Measurements from ENCODE around the gene TMEM184C.

TMEM184C gene

DNA sequence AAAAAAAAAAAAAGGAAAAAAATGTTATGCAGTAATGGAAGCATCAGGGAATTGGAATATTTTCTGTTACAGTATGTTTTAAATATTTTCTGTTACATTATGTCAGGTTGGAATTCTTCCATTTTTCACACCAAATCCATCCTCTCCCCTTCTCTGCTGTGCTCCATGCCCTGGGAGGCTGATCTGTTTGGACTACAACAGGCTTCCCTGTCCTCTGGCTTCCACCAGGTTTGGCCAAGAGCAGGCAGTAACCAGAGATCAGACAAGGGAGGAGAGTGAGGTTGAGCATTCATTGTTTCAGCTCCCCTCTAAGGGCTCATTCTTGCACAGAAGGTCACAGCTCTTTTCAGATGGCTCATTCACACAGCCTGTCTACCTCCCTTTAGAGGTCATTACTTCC lies 11.7 kb upstream of the TMEM184C start:
- DNase-seq = no peak

DNA sequence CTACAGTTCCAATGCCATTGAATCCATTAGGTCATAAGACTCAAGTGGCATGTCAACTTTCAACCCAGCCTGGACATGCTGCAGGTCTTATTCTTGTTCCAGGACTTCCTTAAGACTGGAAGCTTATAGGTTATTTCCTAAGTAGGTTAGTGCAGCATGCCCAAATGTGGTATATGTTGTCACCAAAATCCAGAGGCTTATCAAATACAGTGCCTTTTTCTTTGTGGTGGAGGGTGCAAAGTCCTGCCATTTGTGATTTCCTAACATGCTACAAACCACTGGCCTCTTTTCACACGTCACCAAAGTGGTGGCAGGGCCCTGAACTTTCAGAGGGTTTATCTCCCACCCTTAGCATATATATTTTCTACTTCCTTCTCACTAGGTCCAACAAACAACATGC lies 9.7 kb upstream of the TMEM184C start:
- no peak for DNase-seq

DNA sequence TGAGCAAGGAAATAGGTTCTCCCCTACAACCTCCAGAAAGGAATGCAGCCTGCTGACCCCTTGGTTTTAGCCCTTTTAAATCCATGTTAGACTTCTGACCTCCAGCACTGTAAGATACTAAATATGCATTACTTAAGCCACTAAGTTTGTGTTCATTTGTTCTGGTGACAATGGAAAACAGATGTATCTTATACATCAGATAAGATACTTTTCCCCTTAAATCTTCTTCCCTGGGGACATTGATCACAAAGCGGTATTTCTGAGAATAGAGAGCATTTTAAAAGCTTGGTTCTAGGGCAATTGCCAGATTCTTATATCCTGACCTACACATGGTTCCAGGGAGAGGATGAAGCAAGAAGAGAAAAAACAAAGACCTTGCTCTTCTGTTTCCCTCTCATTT lies 6.5 kb upstream of the TMEM184C start:
- no peak for DNase-seq

- DNase-seq = no peak
Measured at GRCh38 chr4:147616849-147617172, 386 bp upstream of the TMEM184C start.

DNA sequence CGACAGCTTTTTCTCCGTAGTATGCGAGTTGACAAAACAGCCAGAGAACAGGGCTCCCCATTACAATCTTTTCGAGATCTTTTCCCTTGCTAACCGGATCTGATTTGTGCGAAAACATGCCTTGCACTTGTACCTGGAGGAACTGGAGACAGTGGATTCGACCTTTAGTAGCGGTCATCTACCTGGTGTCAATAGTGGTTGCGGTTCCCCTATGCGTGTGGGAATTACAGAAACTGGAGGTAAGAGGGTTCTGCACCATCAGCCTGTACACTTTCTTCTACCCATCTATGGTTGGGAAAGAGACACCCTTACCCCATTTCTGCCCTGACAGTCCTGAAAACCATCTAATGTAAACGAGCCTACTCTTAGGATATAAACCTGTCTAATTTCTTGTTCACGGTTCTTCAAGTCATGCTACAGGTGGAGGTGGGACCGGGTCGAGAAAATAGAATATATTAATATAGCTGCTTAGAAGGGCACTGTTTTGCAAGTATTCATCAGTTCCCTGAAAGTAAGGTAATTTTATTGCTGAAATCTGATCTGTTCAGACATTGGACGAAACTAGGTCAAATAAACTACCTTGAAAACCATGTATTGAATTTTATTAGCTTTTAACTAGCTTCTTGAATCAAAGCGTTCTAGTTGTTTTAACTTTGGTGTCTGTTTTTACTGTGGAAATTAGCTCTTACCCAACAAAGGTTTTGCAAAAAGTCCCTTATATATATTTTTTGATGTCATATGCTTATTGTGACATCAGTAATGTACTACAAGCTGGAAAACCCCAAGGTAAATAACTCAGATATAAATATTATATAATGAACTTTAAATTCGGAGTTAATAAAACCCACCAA lies 869 bp downstream of the TMEM184C start:
- peak; percentile 3 for DNase-seq

- DNase-seq = no peak
Measured at GRCh38 chr4:147620315-147620714, 3.1 kb downstream of the TMEM184C start.

DNA sequence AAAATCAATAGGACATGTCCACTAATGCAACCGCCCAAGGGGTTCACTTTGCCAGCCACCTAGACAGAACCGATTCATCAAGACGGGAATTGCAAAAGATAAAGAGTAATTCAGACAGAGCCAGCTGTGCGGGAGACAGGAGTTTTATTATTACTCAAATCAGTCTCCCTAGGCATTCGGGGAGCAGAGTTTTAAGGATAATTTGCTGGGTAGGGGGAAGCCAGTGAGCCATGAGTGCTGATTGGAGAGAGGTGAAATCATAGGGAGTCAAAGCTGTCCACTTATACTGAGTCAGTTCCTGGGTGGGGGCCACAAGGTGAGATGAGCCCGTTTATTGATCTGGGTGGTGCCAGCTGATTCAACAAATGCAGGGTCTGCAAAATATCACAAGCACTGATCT lies 8.5 kb downstream of the TMEM184C start:
- no peak for DNase-seq

DNA sequence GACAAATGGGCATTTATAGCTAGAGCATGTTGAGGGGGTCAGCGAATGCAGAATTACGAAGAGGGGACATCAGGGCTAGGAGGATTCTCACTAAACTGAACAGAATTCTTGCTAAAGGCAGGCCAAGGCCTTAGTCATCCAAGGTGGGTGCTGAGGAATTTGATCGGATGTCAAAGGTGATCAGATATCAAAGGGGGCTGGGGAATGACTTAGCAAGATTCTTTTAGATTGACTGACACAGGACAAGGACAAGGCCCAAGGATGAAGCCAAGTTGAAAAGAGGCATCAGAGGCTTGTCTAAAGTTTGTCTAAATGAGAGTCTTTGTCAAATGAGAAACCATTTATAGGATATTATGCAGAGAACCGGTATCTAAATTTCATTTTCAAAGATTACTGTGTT lies 9.7 kb downstream of the TMEM184C start:
- DNase-seq = no peak

- DNase-seq = no peak
Measured at GRCh38 chr4:147628415-147628814, 11.2 kb downstream of the TMEM184C start.

DNA sequence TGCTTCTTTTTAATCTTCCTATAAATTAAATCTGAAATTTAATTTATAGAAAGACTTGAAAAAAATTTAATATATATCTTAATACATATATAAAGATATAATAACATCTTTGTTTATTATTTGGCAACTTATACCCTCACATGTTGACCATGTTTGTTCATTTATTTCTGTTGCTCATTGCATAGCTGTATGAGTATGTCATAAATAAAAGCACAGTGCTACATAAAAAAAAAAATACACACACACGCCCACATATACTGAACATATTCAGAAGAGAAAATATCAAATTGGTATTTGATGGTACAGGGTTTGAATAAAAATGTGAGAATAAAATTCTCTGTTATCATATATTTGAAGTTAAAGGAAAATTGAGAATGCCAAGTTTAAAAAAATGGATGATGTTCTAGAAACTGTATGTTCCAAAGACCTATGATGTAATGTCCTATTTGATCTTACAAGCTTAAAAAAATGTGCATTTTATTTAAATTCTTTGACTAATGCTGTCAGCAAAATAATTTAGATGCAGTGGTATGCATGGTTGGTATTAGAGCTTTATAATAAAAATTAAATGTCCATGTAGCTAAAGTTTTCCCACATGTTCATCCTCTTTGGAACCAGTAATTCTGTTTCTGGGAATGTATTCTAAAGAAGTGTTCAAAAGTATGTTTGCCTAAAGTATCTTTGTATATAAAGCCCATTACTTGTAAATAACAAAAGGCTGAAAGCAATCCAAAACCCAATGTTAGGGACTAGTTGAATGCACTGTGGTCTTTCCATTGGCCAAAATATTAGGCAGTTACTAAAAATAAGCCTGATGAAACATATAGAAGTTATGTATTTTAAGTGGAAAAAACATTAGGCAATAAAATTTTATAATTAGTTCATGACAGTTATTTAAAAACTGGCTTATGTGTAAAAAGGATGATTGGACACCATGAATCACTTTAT lies 12.9 kb downstream of the TMEM184C start:
- DNase-seq = no peak

DNA sequence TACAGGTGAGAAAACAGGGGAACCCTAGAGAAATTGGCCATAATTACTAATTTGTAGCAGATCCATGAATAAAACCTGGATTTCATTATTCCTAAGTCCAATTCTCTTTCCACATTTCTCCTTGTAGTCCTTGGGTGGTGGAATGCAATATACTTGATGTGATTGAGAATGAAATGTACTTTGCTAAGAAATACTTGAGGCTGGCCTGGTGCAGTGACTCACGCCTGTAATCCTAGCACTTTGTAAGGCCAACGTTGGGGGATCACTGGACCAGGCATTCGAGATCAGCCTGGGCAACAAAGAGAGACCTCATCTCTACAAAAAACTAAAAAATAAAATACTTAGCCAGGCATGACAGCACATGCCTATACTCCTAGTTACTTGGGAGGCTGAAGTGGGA lies 15.9 kb downstream of the TMEM184C start:
- no peak for DNase-seq

- DNase-seq = no peak
Measured at GRCh38 chr4:147633643-147634042, 16.4 kb downstream of the TMEM184C start.

- DNase-seq = no peak
Measured at GRCh38 chr4:147635348-147635747, 18.2 kb downstream of the TMEM184C start.

- DNase-seq = no peak
Measured at GRCh38 chr4:147638365-147638764, 21.2 kb downstream of the TMEM184C start.

DNA sequence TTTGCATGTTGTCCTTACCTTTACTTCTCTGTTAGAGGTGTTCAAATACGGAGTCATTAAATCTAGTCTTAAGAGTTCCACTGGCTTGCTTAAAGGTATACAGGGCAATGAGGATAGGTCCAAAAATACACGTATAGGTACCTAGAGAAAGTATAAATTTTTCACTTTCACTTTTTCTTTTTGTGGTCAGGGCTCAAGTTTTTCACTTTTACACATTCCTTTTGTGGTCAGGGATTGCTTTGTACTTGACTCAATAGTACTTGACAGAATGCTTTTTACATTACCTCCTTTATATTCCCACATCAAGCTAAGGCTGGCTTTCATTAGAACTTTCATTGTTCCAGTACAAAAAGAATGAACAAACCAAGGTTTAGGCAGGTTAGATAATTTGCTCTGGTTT lies 21.7 kb downstream of the TMEM184C start:
- no peak for DNase-seq

GRCh38 chr4:147639388-147639787 lies 22.2 kb downstream of the TMEM184C start:
- no peak for DNase-seq

GRCh38 chr4:147640331-147640730 lies 23.1 kb downstream of the TMEM184C start:
- DNase-seq = no peak

DNA sequence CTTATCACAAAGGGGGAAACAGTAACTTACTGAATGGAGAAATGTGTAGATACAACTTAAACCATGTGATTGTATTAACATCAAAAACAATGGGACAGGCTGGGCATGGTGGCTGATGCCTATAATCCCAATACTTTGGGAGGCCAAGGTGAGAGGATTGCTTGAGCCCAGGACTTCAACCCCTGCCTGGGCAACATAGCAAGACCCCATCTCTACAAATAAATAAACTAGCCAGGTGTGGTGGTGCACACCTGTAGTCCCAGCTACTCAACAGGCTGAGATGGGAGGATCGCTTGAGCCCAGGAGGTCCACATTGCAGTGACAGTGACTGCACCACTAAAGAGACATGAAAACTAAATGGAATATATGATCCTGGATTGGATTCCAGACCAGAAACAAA lies 26.4 kb downstream of the TMEM184C start:
- no peak for DNase-seq

DNA sequence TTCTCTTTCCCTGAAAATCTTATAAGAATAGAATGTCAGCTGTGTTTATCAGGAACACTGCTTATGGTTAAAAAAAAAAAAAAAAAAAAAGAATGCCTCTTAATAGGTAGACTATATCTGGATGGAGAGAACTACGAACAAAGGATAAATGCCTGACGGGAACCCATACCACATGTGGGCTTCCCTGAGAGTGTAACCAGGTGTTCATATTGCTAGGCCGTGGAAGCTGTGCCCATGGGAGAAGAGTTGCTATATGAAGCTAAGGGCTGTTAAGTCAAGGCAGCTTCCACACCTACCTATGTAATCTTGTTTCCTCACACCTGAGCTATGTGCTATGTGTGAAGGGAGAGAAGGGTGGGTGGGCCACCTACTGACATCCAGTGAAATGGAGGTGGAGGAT lies 27.3 kb downstream of the TMEM184C start:
- no peak for DNase-seq

- no peak for DNase-seq
Measured at GRCh38 chr4:147645099-147645498, 27.9 kb downstream of the TMEM184C start.

DNA sequence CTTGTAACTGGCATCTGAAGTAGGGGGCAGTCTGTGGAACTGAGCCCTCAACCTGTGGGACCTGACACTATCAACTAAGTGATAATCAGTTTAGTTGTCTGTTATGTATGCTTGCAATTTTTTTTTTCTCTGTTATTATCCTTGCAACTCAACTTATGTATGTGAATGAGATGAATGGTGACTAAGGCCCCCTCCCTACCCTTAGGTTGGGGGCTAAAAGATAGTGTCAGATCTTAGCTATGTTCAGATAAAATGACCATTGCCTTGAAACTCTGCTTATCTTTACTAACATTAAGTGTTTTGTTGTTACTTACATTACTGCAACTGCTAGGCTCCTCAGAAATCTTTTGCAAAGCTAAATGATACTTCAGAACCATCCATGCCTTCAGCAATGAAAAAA lies 31.5 kb downstream of the TMEM184C start:
- no peak for DNase-seq

GRCh38 chr4:147651563-147651962 lies 34.4 kb downstream of the TMEM184C start:
- no peak for DNase-seq

DNA sequence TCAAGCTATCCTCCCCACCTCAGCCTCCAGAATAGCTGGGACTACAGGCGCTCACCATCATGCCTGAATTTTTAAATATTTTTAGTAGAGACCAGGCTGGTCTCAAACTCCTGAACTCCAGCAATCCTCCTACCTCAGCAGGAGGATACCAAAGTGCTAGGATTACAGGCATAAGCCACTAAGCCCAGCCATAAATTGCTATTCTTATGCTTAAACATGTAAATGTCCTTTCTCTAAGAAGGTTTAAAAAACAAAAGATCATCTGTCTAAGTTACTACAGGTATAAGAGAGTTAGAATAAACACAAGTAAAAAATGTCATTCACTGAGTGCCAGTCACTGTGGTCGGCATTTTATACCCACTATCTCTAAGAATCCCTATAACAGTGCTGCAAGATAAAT lies 38.4 kb downstream of the TMEM184C start:
- no peak for DNase-seq

GRCh38 chr4:147658501-147658900 lies 41.3 kb downstream of the TMEM184C start:
- no peak for DNase-seq
